WERI-Rb-1 (cell line): ENCODE results near the gene AHRR.

Experiments used
- DNase-seq: peaks from one replicate; pipeline ENCODE4 v3.0.0-alpha.2; 2020
- H3K27ac ChIP-seq: fragments of 250-450 bp; sonication (Bioruptor Pico); 2 replicates; pipeline ENCODE4 v1.5.1; 2020; ENCODE audit warnings: mild to moderate bottlenecking, moderate library complexity
- H3K27me3 ChIP-seq: fragments of 250-450 bp; sonication (Bioruptor Pico); 2 replicates; pipeline ENCODE4 v1.5.1; 2021; ENCODE audit warnings: mild to moderate bottlenecking, low read depth, moderate library complexity; ENCODE audit not compliant: insufficient read depth, severe bottlenecking
- H3K36me3 ChIP-seq: fragments of 250-450 bp; sonication (Bioruptor Pico); 2 replicates; pipeline ENCODE4 v1.5.1; 2020; ENCODE audit warnings: mild to moderate bottlenecking, moderate library complexity
- H3K4me3 ChIP-seq: 2 replicates; pipeline ENCODE4 v1.5.1; 2011; ENCODE audit warnings: low read depth, mild to moderate bottlenecking, control low read depth, low read length
- H3K9me3 ChIP-seq: fragments of 250-450 bp; sonication (Bioruptor Pico); 2 replicates; pipeline ENCODE4 v1.5.1; 2021; ENCODE audit warnings: mild to moderate bottlenecking, moderate library complexity; ENCODE audit not compliant: severe bottlenecking
- CTCF ChIP-seq: IDR thresholded peaks from 2 replicates; pipeline ENCODE4 v1.5.1; 2011; ENCODE audit warnings: low read depth, mild to moderate bottlenecking, control low read depth, inconsistent platforms, low read length

The AHRR gene

DNA sequence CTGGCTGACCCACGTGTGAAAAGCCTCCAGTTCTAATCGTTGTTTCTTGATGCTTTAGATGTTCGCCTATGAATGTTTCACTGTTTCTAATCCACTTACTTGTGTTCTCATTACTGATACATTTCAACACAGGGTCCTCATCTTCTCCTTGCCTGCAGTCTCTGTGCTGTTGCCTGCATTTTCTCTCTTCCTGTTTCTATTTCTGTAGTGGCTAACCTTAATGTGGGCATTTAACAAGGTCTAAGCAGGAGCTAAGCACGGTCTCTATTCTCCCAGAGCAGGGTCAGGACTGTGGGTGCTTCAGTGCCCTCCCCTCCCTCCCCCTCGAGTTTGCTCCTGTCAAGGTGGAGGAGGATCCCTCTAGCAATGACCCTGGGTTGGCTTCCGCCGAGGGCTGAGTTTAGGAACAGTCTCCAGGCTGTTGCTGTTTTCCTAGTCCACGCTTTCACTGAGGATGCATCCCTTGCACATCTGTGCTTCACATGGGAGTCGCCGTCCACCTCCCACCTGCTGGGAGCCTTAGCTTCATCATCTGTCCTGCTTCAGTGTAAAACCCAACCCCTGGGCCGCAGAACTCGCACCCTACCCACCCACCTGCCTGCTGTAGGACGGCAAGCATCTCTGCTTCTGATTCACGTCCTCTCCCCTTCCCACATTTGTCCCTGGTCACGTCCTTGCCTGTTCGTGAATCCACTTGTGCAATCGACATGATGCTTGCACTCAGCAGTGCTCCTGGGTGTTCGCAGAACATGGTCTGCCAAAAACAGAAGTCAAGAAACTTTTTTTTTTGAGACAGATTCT is 119.1 kb downstream of the AHRR start:
- no peak for TF ChIP-seq CTCF
- DNase-seq = no peak
- Histone ChIP-seq H3K36me3 (no peaks in the 10 kb centered on the region), H3K9me3 (no peaks in the 10 kb centered on the region), H3K4me3 (no peak overlapping the region), H3K27ac (no peak overlapping the region), H3K27me3 (no peaks in the 10 kb centered on the region)

- Histone ChIP-seq H3K27ac (no peak overlapping the region), H3K4me3 (peak overlapping the region; percentile 92), H3K9me3 (no peaks in the 10 kb centered on the region), H3K36me3 (peaks cover 8% of the 10 kb centered on the region), H3K27me3 (no peaks in the 10 kb centered on the region)
- no peak for TF ChIP-seq CTCF
- no peak for DNase-seq
These were observed 120.5 kb downstream of the AHRR start for GRCh38 chr5:441996-442334.

DNA sequence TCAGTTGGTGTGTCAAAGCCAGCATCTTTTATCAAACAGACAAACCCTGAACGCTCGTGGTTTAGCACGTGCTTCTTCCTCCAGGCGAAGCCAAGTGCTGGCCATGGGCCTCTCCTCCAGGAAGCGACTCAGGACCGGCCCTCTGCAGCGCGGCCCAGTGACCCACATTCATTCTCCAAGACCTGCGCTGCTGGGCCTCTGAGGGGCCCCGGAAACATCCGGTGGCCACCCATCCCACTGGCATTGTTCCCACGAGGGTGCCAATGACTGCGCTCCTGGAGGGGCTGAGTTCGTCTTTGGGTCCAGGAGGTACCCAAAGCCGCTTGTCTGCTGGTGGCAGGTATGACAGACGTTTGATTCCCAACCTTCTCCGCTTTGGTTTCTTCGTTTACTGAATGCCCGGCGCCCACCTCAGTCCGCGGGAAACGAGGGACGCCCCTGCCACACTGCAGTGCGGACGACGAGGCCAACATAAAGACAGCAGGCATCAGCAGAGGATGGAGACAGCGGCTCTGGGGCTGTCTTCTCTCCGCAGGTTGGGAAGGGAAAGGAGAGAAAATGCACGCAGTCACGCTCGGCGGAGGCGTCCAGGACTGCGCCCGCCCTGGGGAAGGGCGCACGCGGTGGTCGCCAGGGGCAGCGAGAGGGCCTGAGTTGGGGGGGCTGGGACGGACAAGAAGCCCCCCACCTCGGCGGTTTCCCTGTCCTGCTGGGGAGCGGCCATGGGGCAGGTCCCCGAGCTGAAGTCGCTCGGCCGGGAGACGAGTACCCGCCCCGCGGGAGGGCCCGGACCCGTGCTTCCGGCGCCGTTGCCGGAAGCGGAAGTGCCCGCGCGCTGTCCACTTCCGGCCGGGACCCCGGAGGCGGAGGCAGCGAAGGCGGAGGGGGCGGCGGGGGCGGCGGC is 121.1 kb downstream of the AHRR start, which contains the start of gene EXOC3:
TSS of gene EXOC3 (plus strand) at position 842 of the 904 bp plus-strand sequence. CDS start 3,030 bp downstream, outside the sequence.
- H3K27me3 ChIP-seq = no peaks in the 10 kb centered on the region
- H3K4me3 ChIP-seq = peak within 1 kb of the TSS; percentile 92
- peak; percentile 74 for DNase-seq
- peak within 1 kb of the TSS; percentile 75 for H3K27ac ChIP-seq
- H3K36me3 ChIP-seq = peaks cover 15% of the 10 kb centered on the region
- no peak for TF ChIP-seq CTCF
- H3K9me3 ChIP-seq = no peaks in the 10 kb centered on the region

GRCh38 chr5:443239-444151 is 122.0 kb downstream of the AHRR start:
- DNase-seq = no peak
- peaks cover 21% of the 10 kb centered on the region for H3K36me3 ChIP-seq
- no peaks in the 10 kb centered on the region for H3K9me3 ChIP-seq
- H3K27ac ChIP-seq = peak overlapping the region; percentile 75
- peak overlapping the region; percentile 92 for H3K4me3 ChIP-seq
- H3K27me3 ChIP-seq = no peaks in the 10 kb centered on the region
- no peak for TF ChIP-seq CTCF

DNA sequence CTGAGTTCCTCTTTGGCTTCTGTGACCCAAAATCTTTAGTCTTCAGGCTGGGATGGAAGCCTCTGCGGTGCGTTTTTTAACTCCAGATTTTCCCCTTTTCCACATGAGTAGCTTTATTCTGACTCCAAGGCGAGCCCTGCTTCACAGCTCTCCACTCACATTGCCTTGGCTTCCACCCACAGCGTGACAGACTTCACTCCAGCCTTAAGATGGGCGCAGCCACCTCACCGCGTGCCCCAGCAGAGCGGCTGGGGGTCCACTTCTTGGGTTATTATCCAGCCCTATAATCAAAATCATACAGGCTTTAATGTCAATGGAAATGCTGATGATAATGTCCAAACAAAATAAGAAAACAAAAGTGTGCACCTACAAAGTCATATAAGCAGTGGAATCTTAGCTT is 122.7 kb downstream of the AHRR start:
- H3K27ac ChIP-seq = no peak overlapping the region

More for the DNA sequence above, 122.7 kb downstream of the AHRR start:
- no peak for TF ChIP-seq CTCF
- no peaks in the 10 kb centered on the region for H3K27me3 ChIP-seq
- DNase-seq = no peak
- no peaks in the 10 kb centered on the region for H3K9me3 ChIP-seq
- peaks cover 29% of the 10 kb centered on the region for H3K36me3 ChIP-seq
- no peak overlapping the region for H3K4me3 ChIP-seq
